GM08714 (cell line): Measurements from ENCODE around the gene HABP2.

Source experiments
- H3K4me3 ChIP-seq: fragments of 200-500 bp; sonication (Bioruptor generic); 2 replicates; pipeline ENCODE4 v1.5.1; 2014; ENCODE audit warnings: mild to moderate bottlenecking, low read length, inconsistent platforms
- ZNF274 ChIP-seq: IDR thresholded peaks from 2 replicates; pipeline ENCODE4 v1.6.1; 2012; ENCODE audit warnings: mild to moderate bottlenecking, low read depth, low read length

The HABP2 gene

GRCh38 chr10:113552701-113553100, at the start of gene HABP2:
Gene HABP2 (plus strand): TSS chr10:113553053. CDS start chr10:113553122, 69 bp downstream.
- no peak within 1 kb of the TSS for H3K4me3 ChIP-seq
- no peak for TF ChIP-seq ZNF274

DNA sequence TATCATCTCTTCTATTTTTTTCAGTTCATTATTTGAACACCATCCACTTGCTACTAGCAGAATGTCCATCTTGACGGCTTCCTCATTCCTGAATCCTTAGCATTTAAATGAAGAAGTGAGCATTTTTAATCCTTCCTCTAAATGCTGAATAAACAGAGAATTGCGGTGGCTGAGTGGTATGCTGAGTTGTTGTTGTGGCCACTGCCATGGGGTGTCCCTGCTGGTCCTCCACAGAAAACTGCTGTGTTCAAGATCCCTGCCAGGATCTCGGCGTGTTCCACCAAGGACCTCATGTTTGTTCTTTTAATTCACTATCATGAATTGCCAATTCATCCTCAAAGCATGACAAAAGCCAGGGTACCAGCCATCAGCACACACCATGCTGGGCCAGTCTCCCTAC, 48.9 kb upstream of the HABP2 start:
- TF ChIP-seq ZNF274: no peak
- H3K4me3 ChIP-seq: no peak overlapping the region

GRCh38 chr10:113504423-113504822, 48.4 kb upstream of the HABP2 start:
- no peak overlapping the region for H3K4me3 ChIP-seq
- no peak for TF ChIP-seq ZNF274

DNA sequence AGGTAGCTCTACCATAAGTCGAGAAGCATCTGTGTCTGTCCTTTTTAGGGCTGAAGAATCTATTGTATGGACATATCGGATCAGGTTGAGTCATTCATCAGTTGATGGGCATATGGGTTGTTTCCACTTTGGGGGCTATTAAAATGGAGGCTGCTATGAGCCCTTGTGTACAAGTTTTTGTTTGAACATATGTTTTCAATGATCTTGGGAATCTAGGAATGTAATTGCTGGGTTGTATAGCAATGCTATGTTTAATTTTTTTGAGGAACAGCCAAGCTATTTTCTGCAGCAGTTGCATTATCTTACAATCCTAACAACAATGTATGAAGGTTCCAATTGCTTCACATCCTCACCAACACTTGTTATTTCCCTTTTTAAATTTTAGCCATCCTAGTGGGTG, 46.4 kb upstream of the HABP2 start:
- TF ChIP-seq ZNF274: no peak
- H3K4me3 ChIP-seq: no peak overlapping the region

DNA sequence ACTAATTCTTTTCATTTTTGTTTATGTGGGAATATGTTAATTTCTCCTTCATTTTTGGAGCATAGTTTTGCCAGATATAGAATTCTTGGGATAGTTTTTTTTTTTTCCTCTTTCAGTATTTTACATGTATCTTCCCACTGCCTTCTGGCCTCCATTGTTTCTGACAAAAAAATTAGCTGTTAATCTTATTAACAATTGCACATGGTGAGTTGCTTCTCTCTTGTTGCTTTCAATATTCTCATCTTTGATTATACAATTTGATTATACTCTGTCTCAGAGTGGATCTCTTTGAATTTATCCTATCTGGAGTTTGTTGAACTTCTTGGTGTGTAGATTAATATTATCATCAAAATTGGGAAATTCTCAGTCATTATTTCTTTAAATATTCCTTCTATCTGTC, 41.4 kb upstream of the HABP2 start:
- no peak overlapping the region for H3K4me3 ChIP-seq
- TF ChIP-seq ZNF274: no peak

DNA sequence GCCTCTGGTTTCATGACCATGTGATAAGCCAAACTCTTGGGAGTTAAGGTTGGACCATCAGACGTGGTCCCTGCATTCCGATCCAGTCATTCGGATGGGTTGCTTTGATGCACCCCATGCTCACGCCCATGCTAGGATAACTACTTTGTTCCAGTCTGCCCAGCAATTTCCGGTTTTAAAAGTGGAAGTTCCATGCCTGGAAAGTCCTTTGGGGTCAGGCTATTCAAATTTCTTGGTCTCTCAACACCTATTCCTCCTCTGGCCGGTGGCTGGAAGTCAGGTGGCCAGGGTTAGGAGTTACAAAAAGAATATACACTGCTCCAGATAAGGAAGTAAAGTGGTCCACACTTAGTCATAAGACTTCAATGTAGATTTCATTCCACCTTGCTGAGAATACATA, 37.7 kb upstream of the HABP2 start:
- no peak overlapping the region for H3K4me3 ChIP-seq
- TF ChIP-seq ZNF274: no peak

DNA sequence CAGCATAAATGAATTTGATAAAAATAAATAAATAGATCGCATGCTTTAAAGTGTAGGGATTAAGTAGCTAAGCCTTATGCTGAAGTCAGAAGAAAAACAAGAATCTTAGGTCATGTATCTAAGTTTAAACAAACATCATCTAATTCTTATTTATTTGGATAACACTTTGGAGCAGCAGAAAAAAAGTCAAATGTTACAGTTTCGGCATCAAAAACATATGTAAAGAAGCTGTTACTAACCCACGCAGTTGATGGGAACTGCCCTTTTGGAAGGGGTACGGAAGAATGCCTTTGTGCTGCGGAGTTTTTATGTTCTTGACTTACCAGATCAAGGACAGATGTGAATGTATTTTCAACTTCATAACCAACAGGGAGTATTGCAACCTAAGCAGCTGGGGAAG, 37.3 kb upstream of the HABP2 start:
- H3K4me3 ChIP-seq: no peak overlapping the region
- no peak for TF ChIP-seq ZNF274

DNA sequence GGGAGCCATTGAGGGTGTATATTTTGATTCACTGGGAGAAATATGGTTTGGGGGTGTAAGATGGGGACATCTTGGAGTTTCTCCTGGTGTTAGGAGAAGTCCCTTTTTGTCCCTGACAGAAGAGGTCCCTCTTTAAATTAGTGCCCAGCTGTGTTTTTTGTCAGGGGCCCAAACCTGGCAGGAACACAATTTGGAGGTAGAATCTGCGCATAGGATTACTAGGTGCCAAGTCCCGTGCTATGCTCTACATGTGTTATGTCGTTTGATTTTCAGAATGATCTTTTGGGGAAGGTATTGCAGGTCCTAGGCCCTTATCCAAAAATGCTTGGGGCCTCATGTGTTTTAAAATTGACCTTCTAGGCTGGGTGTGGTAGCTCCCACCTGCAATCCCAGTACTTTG, 36.8 kb upstream of the HABP2 start:
- no peak overlapping the region for H3K4me3 ChIP-seq
- no peak for TF ChIP-seq ZNF274

GRCh38 chr10:113517165-113517900, 35.5 kb upstream of the HABP2 start:
- H3K4me3 ChIP-seq: no peak overlapping the region
- no peak for TF ChIP-seq ZNF274

DNA sequence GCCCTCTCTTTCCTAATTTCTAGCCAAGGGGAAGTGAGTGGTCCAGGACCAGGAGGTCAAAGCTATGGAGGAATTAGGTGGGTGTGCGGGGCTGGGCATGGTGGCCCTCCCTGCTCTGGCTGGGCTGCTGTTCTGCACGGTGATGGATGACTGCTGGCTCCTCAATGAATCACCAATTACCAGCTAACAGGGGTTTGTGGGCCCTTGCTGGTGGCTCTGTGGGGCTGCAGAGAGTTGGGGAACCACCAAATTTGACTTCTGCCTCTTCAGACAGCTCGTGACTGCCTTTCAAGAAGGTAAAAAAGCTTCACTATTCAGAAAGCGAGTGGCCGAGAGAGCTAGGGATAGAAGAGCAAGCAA, 35.0 kb upstream of the HABP2 start:
- no peak for TF ChIP-seq ZNF274
- H3K4me3 ChIP-seq: no peak overlapping the region

DNA sequence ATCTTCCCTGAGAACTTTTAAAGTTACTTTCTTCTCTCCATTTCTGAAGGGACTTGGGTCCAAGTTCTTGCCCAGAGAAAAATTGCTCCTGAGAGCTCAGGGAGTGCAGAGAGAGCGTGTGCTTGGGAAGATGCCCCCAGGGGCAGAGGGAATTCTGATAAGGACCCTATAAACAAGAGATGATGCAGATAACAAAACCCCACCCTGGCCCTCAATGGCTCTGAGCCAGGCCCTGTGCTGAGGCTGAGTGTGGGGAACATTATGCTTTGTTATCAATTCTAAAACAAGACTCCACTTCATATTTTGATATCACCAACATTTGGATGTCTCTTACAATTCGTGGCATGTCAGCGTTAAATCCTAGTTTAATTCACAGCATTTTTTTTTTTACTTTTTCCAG, 34.4 kb upstream of the HABP2 start:
- no peak overlapping the region for H3K4me3 ChIP-seq
- no peak for TF ChIP-seq ZNF274

GRCh38 chr10:113518816-113519591, 33.8 kb upstream of the HABP2 start:
- H3K4me3 ChIP-seq: no peak overlapping the region
- no peak for TF ChIP-seq ZNF274

DNA sequence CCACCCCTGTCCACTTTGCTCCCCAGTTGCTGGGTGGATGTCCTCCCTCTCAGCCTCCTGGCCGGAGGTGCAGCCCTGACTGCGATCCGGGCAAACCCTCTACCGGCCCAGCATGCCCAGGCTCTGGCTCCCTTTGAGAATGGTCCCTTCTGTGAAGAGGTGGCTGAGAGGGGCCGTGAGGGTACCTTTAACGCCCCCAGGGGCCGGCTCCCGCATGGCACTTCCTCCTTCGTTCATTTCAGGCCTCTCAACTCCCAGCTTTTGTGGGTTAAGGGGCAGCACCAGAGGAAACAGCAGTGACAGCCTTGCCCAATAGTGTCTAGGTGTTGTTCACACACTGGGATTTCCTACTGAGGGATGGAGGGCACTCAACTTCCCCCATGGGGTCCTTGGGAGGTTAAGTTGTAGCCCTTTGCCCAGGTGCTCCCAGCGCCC, 33.2 kb upstream of the HABP2 start:
- no peak overlapping the region for H3K4me3 ChIP-seq
- no peak for TF ChIP-seq ZNF274

- no peak for TF ChIP-seq ZNF274
- H3K4me3 ChIP-seq: no peak overlapping the region
Measured at GRCh38 chr10:113520261-113520660, 32.6 kb upstream of the HABP2 start.

GRCh38 chr10:113520690-113521474, 32.0 kb upstream of the HABP2 start:
- TF ChIP-seq ZNF274: no peak
- H3K4me3 ChIP-seq: no peak overlapping the region

GRCh38 chr10:113521475-113521795, 31.4 kb upstream of the HABP2 start:
- TF ChIP-seq ZNF274: no peak
- H3K4me3 ChIP-seq: no peak overlapping the region
